GM18508 (cell line): ENCODE results near the gene SERPINB1.
"Not testable (repeated sequence)": the region's sequence is repeated elsewhere in the genome, so short reads cannot be mapped to it uniquely, and the experiment has no call there.

Experiments used
- ATAC-seq: cut with Tn5 transposase; IDR thresholded peaks from one replicate; pipeline ENCODE4 v1.9.1; 2021; ENCODE audit warnings: moderate number of reproducible peaks; ENCODE audit not compliant: insufficient read depth, unreplicated experiment

Gene SERPINB1

GRCh38 chr6:2841264-2842138, at the start of gene SERPINB1:
Gene SERPINB1, minus strand, starts transcription at chr6:2841863. Its CDS starts 1,277 bp downstream, at chr6:2840586.
- peak; percentile 36 for ATAC-seq

- no peak for ATAC-seq
Measured at GRCh38 chr6:2890976-2891767, 49.5 kb upstream of the SERPINB1 start.

GRCh38 chr6:2885967-2886735, 44.5 kb upstream of the SERPINB1 start:
- ATAC-seq = no peak

- ATAC-seq = no peak
Measured at GRCh38 chr6:2884804-2885203, 43.1 kb upstream of the SERPINB1 start.

GRCh38 chr6:2883673-2884072, 42.0 kb upstream of the SERPINB1 start:
- ATAC-seq = no peak

GRCh38 chr6:2881423-2881822, 39.8 kb upstream of the SERPINB1 start:
- no peak for ATAC-seq

GRCh38 chr6:2880156-2880555, 38.5 kb upstream of the SERPINB1 start:
- not testable (repeated sequence) for ATAC-seq

GRCh38 chr6:2877960-2878359, 36.3 kb upstream of the SERPINB1 start:
- ATAC-seq = no peak

- ATAC-seq = no peak
Measured at GRCh38 chr6:2877057-2877882, 35.6 kb upstream of the SERPINB1 start.

GRCh38 chr6:2876210-2877056, 34.8 kb upstream of the SERPINB1 start:
- ATAC-seq = no peak

GRCh38 chr6:2875359-2876191, 33.9 kb upstream of the SERPINB1 start:
- no peak for ATAC-seq

GRCh38 chr6:2873643-2874042, 32.0 kb upstream of the SERPINB1 start:
- no peak for ATAC-seq

- ATAC-seq = no peak
Measured at GRCh38 chr6:2872423-2873358, 31.0 kb upstream of the SERPINB1 start.

GRCh38 chr6:2871953-2872352, 30.3 kb upstream of the SERPINB1 start:
- ATAC-seq = no peak

GRCh38 chr6:2871102-2871501, 29.4 kb upstream of the SERPINB1 start:
- no peak for ATAC-seq

GRCh38 chr6:2870046-2870636, 28.5 kb upstream of the SERPINB1 start:
- ATAC-seq = no peak

GRCh38 chr6:2868637-2869036, 27.0 kb upstream of the SERPINB1 start:
- ATAC-seq = no peak
